GM18858 (cell line): ENCODE measurements around the gene SLX1A.
"Not testable (repeated sequence)": the region's sequence is repeated elsewhere in the genome, so short reads cannot be mapped to it uniquely, and the experiment has no call there.

ENCODE experiments used
- ATAC-seq: cut with Tn5 transposase; IDR thresholded peaks from one replicate; pipeline ENCODE4 v1.9.1; 2021; ENCODE audit not compliant: unreplicated experiment

Gene SLX1A

DNA sequence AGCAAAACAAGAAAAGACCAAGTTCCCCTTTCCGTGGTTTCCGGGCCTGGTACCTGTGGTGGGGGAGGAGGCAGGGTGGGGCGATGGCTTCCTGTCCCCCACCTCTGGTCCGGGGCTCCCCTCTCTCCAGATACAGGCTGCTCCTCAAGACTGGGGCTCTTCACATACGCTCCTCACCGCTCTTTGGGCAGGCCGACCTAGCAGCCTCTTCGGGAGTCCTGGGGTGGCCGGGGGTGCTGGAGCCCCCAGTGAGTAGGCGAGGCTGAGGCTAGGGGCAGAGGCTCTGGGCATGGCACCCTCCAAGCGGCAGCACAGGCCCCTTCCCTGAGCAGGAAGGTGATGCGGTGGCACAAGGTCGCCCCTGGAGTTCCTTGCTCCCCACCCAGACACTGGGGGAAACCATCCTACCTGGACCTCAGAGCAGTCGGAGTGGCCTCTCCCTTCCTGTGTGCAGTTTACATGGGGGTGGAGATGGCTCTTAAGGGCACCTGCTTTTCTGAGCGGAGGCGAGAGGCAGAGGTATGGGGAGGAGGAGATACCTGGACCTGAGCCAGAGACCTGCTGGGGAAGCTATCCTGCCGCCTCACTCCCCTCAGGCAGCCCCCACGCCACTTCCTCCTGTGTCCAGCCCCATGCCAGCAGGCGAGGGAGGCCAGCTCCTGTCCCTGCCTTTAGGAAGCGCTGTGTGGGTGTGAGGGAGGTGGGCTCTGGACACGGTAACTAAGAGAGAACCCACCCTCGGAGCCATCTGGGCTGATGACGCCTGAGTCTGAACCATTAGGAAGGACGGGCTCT is 9.4 kb upstream of the SLX1A start:
- ATAC-seq, result no peak

DNA sequence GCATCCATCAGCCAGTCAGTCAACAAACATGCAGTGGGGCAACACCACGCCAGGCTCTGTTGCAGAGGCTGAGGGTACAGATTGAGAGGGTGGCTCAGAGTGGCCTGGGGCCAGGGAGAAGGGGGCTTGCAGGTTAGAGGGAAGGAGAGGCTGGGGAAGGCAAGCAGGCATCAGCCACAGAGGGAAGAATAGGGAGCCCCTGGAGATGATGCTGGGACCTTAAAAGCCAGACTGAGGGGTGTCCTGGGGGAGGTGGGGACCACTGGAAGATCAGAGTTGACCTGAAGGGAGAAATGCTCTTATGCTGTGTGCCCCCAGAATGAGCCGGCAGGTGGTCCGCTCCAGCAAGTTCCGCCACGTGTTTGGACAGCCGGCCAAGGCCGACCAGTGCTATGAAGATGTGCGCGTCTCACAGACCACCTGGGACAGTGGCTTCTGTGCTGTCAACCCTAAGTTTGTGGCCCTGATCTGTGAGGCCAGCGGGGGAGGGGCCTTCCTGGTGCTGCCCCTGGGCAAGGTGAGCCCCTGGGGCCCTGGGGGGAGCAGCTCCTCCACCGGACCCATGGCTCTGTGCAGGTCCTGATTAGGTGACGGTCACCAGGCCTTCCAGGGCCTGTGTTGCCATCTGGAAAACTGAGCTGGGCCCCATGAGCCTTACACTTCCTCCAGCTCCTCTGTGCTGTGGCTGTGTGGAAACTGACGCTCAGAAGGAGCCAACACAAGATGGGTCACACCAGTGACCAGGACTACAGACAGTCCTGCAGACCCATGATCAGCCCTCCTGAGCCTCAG is 8.6 kb upstream of the SLX1A start:
- ATAC-seq, result no peak

DNA sequence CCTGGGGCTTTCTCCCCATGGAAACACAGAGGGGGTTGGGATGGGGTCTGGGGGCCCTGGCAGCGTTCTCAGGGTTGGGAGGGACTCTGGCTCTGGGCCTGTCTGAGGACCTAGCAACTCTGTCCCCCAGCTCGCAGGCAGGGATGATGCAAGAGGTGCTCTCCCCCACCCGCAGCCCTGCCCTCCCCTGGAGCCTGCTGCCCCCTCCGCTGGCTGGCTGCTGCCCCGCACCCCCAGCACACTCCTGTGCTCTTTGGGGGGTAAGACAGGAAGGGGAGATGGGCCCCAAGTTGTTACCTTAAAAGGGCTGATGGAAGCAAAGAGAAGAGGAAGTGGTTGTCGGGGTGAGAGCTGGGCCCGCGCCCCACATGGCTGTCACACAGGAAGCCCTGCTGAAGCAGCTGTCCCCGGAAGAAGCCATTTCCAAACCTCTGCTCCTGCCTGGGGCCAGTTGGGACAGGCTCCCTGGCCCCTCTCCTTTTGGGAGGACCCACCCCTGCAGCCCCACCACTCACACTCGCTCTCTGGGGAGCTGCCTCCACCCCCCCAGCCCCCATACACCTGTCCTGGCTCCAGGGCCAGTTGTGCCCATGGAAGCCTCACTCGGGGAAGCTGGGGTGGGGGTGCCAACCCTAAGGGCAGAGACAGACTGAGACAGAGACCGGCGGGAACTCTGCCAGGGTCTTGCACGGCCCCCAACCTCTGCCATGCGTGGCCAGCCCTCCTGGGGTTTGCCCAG is 7.8 kb upstream of the SLX1A start:
- no peak for ATAC-seq

DNA sequence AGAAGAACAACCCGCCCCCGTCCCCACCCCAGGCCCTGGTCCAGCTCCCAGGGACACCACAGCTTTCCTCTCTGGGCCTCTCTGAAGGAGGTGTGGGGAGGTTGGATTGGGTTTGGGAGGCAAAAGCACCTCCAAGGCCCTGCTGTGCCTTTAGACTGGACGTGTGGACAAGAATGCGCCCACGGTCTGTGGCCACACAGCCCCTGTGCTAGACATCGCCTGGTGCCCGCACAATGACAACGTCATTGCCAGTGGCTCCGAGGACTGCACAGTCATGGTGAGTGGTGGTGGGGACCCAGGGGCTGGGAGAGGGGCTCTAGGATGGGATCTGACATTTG is 7.3 kb upstream of the SLX1A start:
- ATAC-seq, result no peak

DNA sequence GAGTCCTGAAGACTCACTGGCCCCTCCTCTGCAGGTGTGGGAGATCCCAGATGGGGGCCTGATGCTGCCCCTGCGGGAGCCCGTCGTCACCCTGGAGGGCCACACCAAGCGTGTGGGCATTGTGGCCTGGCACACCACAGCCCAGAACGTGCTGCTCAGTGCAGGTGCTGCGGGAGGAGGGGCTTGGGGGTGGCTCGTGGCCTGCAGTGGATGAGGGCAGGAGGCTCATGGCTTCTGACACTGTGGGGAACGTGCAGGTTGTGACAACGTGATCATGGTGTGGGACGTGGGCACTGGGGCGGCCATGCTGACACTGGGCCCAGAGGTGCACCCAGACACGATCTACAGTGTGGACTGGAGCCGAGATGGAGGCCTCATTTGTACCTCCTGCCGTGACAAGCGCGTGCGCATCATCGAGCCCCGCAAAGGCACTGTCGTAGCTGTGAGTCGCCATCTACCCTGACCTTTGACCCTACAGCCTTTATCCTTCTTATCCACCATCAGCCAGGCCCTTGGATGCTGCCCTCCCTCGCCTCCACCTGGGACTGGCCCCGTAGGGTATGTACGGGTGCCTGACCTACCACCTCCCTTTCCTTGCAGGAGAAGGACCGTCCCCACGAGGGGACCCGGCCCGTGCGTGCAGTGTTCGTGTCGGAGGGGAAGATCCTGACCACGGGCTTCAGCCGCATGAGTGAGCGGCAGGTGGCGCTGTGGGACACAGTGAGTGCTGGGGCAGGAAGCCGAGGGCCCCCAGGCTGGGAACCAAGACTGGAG is 6.7 kb upstream of the SLX1A start:
- no peak for ATAC-seq

DNA sequence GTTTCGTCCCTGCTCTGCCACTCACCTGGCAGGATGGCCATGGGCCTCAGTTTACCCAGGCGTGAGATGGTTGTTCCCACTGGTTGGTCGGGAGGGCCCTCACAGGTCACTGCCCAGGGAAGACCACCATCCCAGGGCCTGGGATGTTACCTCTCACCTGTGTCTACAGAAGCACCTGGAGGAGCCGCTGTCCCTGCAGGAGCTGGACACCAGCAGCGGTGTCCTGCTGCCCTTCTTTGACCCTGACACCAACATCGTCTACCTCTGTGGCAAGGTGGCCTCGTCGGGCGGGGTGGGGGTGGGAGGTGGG is 6.2 kb upstream of the SLX1A start:
- ATAC-seq, result no peak

DNA sequence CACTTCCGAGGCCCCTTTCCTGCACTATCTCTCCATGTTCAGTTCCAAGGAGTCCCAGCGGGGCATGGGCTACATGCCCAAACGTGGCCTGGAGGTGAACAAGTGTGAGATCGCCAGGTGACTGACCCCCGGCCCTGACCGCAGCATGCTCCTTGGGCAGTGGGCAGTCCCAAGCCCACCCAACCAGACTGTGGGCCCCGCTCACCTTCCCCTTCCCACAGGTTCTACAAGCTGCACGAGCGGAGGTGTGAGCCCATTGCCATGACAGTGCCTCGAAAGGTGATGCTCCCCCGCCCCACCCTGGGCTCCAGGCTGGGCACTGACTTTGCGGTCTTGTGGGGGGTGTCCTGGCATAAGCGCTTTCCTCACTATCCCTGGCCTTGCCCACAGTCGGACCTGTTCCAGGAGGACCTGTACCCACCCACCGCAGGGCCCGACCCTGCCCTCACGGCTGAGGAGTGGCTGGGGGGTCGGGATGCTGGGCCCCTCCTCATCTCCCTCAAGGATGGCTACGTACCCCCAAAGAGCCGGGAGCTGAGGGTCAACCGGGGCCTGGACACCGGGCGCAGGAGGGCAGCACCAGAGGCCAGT is 5.6 kb upstream of the SLX1A start:
- no peak for ATAC-seq

DNA sequence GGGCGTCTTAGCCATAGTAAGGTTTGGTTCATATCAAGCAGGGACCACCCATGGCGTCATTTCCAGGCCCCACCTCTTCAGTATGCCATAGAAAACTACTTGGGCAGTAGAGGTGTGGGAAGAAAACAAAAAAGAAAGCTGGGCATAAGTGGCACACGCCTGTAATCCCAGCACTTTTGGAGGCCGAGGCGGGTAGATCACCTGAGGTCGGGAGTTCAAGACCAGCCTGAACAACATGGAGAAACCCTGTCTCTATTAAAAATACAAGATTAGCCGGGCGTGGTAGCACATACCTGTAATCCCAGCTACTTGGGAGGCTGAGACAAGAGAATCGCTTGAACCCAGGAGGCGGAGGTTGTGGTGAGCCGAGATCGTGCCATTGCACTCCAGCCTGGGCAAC is 2.5 kb upstream of the SLX1A start:
- not testable (repeated sequence) for ATAC-seq

DNA sequence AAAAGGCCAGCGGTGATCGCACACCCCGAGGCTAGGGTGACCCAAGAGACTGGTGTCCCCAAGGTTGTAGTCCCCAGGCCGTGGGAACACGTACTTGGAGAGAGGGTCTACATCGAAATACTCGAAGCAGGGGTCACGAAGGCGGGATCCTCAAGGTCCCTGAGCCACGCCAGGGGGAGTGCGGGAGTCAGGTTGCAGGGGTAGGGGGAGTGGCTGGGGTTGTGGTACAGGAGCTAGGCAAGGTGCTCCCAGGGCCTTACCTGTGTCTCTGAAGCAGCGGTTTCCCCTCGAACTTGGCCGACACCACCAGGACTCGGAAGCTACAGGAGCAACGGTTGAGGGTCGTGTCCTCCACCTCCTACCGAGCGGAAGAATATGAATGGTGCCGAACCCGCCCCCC is 577 bp upstream of the SLX1A start:
- not testable (repeated sequence) for ATAC-seq

DNA sequence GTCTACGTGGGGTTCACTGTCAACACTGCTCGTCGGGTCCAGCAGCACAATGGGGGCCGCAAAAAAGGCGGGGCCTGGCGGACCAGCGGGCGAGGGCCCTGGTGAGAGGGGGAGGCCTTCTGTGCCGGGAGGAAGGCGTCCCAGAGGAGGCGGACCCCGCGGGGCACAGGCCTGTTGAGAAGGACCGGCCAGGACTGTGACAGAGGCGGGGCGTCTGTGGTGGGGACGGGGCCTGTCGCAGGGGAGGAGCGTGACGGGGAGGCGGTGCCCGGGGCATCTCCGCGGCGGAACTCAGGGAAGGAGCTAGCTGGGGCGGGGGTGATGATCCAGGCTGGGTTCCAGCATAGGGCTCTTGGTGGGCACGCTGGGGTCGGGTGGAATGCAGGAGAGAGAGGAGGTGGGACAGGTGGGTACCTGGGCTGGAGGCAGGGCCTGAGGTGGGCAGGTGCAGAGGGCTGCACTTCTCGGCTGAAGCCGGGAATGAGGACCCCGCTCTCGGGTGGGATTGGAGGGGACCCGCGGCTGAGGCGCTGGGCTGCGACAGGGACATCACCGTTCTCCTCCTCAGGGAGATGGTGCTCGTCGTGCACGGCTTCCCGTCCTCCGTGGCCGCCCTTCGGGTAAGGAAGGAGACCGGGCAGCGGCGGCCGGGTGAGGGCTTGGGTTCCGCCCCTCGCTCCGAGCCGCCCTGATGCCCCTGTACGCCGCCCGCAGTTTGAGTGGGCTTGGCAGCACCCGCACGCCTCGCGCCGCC is 674 bp downstream of the SLX1A start:
- peak; percentile 32 for ATAC-seq

DNA sequence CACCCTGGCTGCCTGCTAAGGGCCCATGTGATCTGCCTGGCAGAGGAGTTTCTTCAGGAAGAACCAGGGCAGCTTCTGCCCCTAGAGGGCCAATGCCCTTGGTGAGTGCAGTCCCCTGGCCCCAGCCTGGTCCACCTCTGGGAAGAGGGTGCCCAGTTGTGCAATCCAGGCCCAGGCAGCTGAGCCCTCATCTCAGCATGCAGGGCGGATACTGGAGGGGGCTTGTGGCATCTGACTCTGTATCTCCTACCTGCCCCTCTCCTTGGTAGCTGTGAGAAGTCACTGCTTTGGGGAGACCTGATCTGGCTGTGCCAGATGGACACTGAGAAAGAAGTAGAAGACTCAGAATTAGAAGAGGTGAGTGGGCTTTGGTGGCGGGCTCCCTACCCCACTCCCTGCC is 3.3 kb downstream of the SLX1A start:
- ATAC-seq, result not testable (repeated sequence)

DNA sequence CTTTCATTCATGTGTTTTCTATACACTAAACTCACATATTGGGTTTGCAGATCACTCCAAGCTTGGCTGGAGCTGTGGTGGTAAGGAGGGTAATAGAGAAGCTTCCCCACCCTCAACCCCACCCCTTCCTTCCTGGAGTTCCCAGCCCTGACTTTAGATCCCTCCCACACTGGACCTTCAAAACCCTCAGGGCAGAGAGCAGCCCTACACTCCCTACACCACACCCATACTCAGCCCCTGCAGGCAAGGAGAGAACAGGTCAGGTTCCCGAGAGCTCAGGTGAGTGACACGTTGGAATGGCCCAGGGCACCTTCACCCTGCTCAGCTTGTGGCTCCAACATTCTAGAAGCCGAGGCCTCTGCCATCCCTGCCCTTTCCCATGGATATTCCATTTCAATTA is 5.4 kb downstream of the SLX1A start, which contains the start of gene SULT1A3:
Gene SULT1A3, plus strand, starts transcription at position 207 of the 400 bp plus-strand sequence. CDS start 1,474 bp downstream, outside the sequence.
- ATAC-seq, result not testable (repeated sequence)

DNA sequence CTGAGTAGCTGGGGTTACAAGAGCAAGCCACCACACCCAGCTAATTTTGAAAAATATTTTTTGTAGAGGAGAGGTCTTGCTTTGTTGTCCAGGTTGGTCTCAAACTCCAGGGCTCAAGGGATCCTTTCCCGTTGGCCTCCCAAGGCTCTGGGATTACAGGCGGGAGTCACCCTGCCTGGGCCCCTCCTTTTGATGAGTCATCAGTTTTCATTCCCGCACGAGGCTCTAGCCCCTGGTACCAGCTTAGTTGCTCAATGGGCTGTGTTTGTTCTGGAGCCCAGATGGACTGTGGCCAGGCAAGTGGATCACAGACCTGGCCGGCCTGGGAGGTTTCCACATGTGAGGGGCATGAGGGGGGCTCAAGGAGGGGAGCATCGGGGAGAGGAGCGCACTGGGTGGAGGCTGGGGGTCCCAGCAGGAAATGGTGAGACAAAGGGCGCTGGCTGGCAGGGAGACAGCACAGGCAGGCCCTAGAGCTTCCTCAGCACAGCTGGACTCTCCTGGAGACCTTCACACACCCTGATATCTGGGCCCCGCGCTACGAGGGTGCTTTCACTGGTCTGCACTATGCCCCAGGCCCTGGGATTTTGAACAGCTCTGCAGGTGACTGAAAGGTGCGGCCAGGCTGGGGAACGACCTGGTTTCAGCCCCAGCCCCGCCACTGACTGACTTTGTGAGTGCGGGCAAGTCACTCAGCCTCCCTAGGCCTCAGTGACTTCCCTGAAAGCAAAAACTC is 6.1 kb downstream of the SLX1A start:
- not testable (repeated sequence) for ATAC-seq

DNA sequence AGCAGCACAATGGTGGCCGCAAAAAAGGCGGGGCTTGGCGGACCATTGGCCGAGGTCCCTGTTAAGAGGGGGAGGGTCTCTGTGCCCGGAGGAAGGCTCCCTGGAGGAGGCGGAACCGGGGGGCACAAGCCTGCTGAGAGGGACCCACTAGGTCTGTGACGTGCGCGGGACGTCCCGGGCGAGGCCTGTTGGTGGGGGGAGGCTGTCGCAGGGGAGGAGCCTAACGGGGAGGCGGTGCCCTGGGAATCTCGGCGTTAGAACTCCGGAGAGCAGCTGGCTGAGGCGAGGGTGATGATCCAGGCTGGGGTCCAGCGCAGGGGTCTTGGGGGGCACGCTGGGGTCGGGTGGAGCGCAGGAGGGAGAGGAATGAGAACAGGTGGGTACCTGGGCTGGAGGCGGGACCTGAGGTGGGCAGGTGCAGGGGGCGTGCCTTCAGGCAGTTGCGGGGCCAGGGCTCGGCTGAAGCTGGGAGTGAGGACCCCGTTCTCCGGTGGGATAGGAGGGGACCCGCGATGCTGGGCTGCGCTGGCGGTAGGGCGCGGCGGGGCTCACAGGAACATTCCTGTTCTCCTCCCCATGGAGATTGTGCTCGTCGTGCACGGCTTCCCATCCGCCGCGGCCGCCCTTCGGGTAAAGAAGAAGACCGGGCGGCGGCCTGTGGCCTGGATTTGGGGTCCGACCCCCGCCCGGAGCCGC is 12.0 kb downstream of the SLX1A start:
- not testable (repeated sequence) for ATAC-seq

DNA sequence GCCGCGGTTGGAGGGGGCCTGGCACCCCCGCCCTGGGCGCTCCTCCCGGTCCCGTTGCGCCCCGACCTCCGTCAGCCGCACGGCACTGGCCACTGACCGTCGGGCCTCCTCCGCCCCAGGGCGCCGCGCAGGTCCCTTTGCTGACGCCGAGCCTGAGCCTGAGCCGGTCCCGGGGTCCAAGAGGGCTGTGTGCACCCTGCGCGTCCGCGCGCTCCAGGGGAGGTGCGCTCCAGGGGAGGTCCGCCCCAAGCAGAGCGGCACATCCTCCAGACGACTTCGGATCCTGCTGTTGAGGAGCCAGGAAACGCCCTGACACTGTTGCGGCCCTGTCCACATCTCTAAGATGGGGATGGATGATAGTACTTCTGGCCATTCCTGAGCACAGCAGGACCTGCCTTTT is 12.6 kb downstream of the SLX1A start:
- not testable (repeated sequence) for ATAC-seq

DNA sequence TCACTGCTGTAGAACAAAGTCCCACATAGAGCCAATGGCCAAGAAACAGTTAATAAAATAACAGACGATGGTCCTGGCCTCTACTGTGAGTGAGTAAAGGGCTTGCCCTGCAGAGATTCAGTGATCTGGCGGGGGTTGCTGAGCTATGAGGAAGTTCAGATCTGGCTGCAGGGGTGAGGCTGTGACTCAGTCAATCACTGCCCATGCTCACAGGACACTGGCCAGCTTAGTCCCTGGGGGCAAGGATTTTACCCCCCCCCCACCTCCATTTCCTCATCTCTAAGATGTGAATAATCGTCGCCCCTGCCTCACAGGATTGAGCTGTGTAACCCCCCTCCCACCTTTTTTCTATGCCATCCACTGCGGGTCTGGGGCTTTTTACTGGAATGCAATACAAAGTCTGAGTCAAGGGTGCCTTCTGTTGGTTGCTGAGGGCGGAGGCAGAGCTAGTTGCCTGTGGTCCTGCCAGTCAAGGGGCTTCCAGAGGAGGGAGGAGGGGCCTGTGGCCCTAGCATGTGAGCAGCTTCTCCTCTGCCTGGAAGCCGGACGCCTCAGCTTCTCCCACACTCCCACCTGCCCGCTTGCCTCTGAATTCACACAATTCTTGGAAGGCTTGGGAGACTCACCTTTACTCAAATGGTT is 13.5 kb downstream of the SLX1A start:
- not testable (repeated sequence) for ATAC-seq

DNA sequence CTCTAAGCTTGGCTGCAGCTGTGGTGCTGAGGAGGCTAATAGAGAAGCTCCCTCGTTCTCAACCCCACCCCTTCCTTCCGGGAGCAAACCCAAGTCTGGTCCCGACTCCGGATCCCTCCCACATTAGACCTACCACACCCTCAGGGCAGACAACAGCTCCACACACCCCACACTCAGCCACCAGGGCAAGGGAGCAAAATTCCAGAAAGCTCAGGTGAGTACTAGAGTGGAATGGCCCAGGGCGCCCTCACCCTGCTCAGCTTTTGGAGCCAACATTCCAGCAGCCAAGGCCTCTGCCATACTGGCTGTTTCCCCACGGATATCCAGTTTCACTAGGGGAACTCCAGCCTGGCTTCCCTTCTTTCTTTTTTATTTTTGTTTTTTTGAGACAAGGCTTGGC is 15.4 kb downstream of the SLX1A start:
- ATAC-seq, result not testable (repeated sequence)

DNA sequence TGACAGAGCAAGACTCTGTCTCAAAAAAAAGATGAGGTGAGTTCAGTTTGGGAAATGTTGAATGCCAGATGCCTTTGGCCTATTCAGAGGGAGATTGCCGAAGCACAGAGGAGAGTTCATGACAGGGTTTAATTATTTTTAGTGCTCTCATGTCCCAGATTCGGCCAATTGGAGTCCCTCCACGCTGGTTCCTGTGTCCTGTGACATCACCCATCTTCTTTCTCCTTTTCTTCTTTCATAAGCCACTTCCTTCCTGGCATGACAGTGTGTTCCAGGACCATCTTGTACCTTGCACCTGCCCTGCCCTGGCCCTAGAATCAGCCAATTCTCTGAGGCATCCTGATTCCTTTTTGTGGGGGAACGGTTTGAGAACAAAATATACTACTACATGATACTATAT is 17.7 kb downstream of the SLX1A start:
- ATAC-seq, result not testable (repeated sequence)
